Ishikawa (cell line): ENCODE results near the gene RABIF.

ENCODE experiments used
- CEBPB ChIP-seq: IDR thresholded peaks from 2 replicates; pipeline ENCODE4 v1.6.1; 2012
- CREB1 ChIP-seq: IDR thresholded peaks from 2 replicates; pipeline ENCODE4 v1.6.1; 2012; ENCODE audit warnings: low read depth
- EGR1 ChIP-seq: IDR thresholded peaks from 2 replicates; pipeline ENCODE4 v1.6.1; 2012
- EP300 ChIP-seq: IDR thresholded peaks from 2 replicates; pipeline ENCODE4 v1.6.1; 2012; ENCODE audit warnings: borderline replicate concordance
- FOXM1 ChIP-seq: IDR thresholded peaks from 2 replicates; pipeline ENCODE4 v1.6.1; 2012; ENCODE audit warnings: low read depth, borderline replicate concordance
- NFIC ChIP-seq: IDR thresholded peaks from 2 replicates; pipeline ENCODE4 v1.6.1; 2012
- RAD21 ChIP-seq: IDR thresholded peaks from 2 replicates; pipeline ENCODE4 v1.6.1; 2012; ENCODE audit warnings: low read depth
- TAF1 ChIP-seq: IDR thresholded peaks from 2 replicates; pipeline ENCODE4 v1.6.1; 2012; ENCODE audit warnings: low read depth, mild to moderate bottlenecking
- TCF12 ChIP-seq: IDR thresholded peaks from 2 replicates; pipeline ENCODE4 v1.6.1; 2012; ENCODE audit warnings: low read depth
- TEAD4 ChIP-seq: IDR thresholded peaks from 2 replicates; pipeline ENCODE4 v1.6.1; 2012
- YY1 ChIP-seq: IDR thresholded peaks from 2 replicates; pipeline ENCODE4 v1.6.1; 2012; ENCODE audit warnings: low read depth
- ZBTB7A ChIP-seq: IDR thresholded peaks from 2 replicates; pipeline ENCODE4 v1.6.1; 2012; ENCODE audit warnings: low read depth
- TF ChIP-seq, protein P1 (sequence below): IDR thresholded peaks from 2 replicates; pipeline ENCODE4 v1.6.1; 2012
- TF ChIP-seq, protein P2 (sequence below): IDR thresholded peaks from 2 replicates; pipeline ENCODE4 v1.6.1; 2012; ENCODE audit warnings: low read depth, mild to moderate bottlenecking
- TF ChIP-seq, protein P3 (sequence below): IDR thresholded peaks from 2 replicates; pipeline ENCODE4 v1.6.1; 2012

The RABIF gene

DNA sequence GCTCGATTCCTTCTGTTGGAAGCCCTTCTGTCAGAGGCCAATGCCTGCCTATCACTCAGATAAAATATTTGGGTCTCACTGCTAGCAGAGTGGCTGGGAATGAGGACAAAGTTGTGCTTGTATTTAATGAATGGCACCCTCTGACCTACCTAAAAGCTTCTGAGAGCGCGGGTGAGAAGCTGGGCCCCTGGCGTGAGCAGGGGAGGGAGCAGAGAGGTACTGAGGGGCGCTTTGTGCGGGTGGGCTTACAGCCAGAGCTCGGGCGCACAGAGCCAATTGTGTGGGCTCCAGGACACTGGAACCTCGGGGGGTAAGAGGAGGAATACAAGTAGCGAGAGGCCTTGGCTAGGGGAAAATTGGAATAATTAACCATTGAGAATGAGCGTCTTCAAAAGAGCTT, 45.9 kb downstream of the RABIF start:
- TF ChIP-seq FOXM1, result no peak
- TF ChIP-seq RAD21, result no peak
- TF ChIP-seq, protein P1, sequence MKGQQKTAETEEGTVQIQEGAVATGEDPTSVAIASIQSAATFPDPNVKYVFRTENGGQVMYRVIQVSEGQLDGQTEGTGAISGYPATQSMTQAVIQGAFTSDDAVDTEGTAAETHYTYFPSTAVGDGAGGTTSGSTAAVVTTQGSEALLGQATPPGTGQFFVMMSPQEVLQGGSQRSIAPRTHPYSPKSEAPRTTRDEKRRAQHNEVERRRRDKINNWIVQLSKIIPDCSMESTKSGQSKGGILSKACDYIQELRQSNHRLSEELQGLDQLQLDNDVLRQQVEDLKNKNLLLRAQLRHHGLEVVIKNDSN, result no peak
- no peak for TF ChIP-seq EP300
- no peak for TF ChIP-seq TEAD4
- no peak for TF ChIP-seq NFIC
- TF ChIP-seq, protein P2, sequence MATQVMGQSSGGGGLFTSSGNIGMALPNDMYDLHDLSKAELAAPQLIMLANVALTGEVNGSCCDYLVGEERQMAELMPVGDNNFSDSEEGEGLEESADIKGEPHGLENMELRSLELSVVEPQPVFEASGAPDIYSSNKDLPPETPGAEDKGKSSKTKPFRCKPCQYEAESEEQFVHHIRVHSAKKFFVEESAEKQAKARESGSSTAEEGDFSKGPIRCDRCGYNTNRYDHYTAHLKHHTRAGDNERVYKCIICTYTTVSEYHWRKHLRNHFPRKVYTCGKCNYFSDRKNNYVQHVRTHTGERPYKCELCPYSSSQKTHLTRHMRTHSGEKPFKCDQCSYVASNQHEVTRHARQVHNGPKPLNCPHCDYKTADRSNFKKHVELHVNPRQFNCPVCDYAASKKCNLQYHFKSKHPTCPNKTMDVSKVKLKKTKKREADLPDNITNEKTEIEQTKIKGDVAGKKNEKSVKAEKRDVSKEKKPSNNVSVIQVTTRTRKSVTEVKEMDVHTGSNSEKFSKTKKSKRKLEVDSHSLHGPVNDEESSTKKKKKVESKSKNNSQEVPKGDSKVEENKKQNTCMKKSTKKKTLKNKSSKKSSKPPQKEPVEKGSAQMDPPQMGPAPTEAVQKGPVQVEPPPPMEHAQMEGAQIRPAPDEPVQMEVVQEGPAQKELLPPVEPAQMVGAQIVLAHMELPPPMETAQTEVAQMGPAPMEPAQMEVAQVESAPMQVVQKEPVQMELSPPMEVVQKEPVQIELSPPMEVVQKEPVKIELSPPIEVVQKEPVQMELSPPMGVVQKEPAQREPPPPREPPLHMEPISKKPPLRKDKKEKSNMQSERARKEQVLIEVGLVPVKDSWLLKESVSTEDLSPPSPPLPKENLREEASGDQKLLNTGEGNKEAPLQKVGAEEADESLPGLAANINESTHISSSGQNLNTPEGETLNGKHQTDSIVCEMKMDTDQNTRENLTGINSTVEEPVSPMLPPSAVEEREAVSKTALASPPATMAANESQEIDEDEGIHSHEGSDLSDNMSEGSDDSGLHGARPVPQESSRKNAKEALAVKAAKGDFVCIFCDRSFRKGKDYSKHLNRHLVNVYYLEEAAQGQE, result no peak
- TF ChIP-seq CREB1, result no peak
- no peak for TF ChIP-seq YY1
- TF ChIP-seq CEBPB, result no peak
- no peak for TF ChIP-seq ZBTB7A
- no peak for TF ChIP-seq EGR1
- no peak for TF ChIP-seq TAF1
- TF ChIP-seq, protein P3, sequence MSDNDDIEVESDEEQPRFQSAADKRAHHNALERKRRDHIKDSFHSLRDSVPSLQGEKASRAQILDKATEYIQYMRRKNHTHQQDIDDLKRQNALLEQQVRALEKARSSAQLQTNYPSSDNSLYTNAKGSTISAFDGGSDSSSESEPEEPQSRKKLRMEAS, result no peak
- no peak for TF ChIP-seq TCF12

DNA sequence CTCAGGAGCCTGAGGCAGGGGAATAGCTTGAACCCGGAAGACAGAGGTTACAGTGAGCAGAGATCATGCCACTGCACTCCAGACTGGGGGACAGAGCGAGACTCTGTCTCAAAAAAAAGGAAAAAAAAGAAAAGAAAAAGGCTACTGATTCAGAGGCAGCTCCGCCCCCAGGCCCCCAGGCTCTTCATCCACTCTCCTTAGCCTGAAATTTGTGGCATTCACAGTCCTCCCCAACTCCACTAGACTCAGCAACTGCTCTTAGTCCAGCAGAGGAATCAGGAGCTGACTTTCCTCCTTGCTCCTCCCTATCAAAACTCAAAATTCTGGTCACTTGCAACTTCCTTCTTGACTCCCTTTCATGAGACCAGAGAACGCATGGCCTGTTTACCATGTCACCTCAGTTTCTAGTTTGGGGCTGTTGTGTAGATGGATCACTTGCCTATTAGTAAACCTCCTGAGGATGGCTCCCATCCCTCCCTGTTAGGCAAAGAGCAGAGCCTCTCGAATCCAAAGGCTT, 51.1 kb downstream of the RABIF start:
- TF ChIP-seq TCF12, result no peak
- no peak for TF ChIP-seq EP300

DNA sequence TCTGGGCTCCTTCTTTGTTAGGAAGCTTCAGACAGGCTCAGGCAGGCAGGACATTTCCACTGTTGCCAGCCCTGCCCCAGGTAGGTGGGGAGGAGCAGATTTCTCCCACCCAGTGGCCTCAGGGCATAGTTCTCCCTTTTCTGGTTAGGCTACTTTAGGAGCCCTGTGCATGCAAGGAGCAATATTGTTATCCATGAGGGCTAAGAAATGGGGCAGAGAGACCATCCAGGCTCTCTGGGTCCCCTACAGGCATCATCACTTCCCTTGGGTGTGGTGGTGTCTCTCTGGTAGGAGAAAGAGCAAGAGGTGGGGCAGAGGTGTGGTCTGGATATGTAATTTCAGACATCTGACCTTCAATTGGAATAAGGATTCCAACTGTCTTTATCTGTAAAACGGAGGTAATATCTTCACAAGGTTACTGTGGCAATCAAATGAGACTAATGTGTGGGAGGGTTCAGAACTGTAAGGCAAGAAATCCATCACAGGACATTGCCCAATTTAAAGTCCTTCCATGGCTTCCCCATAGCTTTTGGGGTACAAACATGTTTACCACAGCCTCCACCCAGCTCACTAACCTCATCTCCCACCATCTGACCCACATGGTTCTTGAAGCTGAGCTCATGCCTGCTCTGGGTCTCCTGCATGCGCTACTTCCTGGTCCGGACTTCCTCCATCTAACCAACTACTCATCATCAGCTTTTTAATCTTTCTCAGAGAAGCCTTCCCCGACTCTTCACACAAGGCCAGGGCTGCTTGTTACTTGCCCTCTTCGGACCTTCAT, 52.1 kb downstream of the RABIF start:
- no peak for TF ChIP-seq RAD21
- no peak for TF ChIP-seq YY1

DNA sequence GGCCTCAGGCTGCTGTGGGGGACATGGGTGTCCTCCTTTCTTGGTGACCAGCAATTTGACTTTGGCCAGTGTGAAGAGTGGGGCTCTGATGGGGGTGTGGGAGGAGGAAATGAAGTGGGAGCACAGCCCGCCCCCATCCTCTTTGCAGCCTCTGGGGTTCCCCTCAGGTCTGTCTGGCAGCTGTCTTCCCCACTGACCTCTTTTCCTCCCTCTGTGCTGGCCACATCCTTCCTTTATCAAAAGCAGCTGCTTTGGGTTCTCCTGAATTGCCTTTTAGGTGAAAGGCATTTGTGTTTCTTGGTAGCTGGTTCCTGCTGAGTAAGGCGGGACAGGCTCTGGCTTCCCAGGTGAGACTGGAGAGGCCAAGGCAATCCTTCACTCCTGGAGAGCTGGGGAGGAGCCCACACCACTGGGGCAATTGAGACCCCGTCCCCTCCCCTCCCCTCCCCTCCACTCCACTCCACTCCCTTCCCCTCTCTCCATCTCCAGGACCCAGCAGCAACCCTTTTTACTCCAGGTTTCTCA, 53.3 kb downstream of the RABIF start:
- TF ChIP-seq NFIC, result no peak
- TF ChIP-seq EGR1, result no peak
- no peak for TF ChIP-seq CEBPB
- no peak for TF ChIP-seq ZBTB7A
- no peak for TF ChIP-seq YY1

DNA sequence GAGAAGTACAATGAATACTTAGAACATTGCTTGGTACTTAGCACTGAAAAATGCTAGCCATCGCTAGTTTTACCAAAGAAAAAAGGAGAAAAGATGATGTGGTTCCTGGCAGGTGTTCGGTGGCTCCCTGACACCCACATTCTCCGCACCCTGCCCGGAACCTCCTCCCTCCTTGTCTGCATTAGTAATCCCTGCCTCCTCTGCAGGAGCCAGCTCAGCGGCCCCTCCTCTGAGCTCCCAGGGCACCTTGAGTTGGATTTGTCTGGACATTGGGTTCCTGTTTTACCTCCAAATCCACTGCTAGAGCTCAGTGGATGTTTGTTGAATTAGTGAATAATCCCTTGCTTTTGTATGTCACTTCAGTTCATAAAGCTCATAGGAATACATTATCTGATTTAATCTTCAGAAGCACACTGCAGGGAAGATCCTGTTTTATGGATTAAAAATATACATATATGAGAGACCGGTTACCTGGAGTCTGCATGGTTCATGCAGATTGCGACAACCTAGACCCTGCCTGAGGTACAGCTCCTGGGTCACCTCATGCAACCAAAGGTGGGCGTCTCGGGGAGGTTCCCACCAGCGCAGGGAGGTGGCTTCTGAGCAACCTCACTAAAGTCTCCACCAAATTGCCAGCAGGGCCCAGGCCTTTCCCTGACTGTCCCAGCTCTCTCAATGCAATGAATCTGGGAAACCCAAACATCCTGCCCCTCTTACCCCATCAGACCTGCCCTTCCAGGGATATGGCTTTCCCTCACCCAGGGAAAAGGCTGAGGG, 54.0 kb downstream of the RABIF start:
- no peak for TF ChIP-seq RAD21
- no peak for TF ChIP-seq TCF12
- TF ChIP-seq TAF1, result no peak
- no peak for TF ChIP-seq TEAD4

DNA sequence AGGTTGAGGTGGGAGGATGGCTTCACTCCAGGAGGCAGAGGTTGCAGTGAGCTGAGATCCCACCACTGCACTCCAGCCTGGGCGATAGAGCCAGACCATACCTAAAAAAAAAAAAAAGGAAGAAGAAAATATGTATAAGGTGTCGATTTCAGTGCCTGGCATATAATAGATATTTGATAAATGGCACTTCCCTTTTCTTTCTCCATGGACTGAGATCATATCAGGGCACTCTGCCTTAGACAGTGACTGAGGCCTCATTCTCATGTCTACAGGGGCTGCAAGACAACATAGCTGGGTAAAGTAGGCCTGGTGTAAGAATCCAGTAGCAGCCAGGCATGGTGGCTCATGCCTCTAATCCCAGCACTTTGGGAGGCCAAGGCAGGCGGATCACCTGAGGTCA, 57.0 kb downstream of the RABIF start:
- no peak for TF ChIP-seq CREB1
- no peak for TF ChIP-seq TEAD4
- no peak for TF ChIP-seq ZBTB7A
- TF ChIP-seq, protein P2, result no peak
- TF ChIP-seq YY1, result no peak
- TF ChIP-seq TAF1, result no peak
- no peak for TF ChIP-seq TCF12
- TF ChIP-seq, protein P3, result no peak
- TF ChIP-seq FOXM1, result no peak
- TF ChIP-seq, protein P1, result no peak
- no peak for TF ChIP-seq RAD21
- TF ChIP-seq EGR1, result no peak
- no peak for TF ChIP-seq CEBPB
- TF ChIP-seq NFIC, result no peak
